ENCODE measurements around the gene PCDHGA1.

Gene PCDHGA1

GRCh38 chr5:141527426-141527825 is 197.1 kb downstream of the PCDHGA1 start:
- TF ChIP-seq, protein P1, sequence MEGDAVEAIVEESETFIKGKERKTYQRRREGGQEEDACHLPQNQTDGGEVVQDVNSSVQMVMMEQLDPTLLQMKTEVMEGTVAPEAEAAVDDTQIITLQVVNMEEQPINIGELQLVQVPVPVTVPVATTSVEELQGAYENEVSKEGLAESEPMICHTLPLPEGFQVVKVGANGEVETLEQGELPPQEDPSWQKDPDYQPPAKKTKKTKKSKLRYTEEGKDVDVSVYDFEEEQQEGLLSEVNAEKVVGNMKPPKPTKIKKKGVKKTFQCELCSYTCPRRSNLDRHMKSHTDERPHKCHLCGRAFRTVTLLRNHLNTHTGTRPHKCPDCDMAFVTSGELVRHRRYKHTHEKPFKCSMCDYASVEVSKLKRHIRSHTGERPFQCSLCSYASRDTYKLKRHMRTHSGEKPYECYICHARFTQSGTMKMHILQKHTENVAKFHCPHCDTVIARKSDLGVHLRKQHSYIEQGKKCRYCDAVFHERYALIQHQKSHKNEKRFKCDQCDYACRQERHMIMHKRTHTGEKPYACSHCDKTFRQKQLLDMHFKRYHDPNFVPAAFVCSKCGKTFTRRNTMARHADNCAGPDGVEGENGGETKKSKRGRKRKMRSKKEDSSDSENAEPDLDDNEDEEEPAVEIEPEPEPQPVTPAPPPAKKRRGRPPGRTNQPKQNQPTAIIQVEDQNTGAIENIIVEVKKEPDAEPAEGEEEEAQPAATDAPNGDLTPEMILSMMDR (conservative IDR thresholded peaks at IDR 0.05; ENCODE audit: low read depth, low read length), result no peak
- no peak overlapping the region for H3K4me3 ChIP-seq (ENCODE audit: low read depth, low read length)
- DNase-seq (ENCODE audit: low read depth), result no peak

DNA sequence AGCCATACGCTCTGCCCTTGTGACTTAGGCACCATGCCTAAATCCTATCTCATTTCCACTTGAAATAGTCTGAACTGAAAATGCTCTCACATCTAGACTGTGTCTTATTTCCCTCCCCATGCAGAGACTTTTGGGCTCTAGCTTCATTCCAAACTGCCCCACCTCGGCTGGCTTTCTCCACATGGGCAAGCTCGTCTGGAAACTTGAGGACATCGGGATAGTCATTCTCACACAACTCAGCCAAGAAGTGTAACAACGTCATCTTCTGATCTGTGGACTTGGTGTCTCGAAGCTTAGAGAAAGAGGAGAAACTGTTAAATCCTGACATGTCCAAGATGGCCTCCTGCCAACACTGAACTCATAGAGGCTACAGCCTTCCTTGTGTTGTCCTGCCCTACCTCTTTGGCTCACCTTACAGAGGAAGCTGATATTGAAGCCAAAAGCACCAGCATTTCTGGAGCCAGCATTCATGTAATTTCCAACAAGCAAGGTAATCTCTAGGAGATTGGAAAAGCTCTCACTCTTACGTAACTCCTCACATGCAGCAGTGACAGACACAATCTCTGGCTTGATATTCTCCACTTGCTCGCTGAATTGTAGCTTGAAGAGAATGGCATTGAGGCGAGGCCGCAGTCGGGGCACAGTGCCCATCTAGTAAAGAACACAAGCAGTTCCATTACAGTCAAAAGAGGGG is 198.1 kb downstream of the PCDHGA1 start:
- DNase-seq (ENCODE audit: low read depth), result no peak
- H3K4me3 ChIP-seq (ENCODE audit: low read depth, low read length), result no peak overlapping the region
- TF ChIP-seq, protein P1 (conservative IDR thresholded peaks at IDR 0.05; ENCODE audit: low read depth, low read length), result no peak

DNA sequence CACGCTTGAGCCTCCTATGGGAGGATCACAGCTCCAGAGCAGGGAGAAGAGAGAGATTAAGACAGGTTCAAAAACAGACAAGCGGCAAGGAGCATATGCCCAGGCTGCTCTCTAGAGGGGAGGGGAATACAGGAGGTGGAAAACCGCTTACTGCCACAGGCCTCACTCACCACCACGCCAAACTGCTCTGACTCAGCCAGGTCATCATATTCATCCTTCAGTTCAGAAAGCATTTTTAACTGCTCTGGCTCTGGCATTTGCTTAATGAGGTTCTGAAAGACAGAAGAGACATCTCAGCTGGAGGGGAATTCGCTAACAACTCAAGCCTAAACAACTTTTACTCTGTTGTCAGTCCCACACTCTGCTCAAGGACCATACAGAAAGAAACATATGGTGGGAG is 198.7 kb downstream of the PCDHGA1 start:
- TF ChIP-seq, protein P1 (conservative IDR thresholded peaks at IDR 0.05; ENCODE audit: low read depth, low read length), result no peak
- H3K4me3 ChIP-seq (ENCODE audit: low read depth, low read length), result no peak overlapping the region
- peak; percentile 82 for DNase-seq (ENCODE audit: low read depth)

- H3K4me3 ChIP-seq (ENCODE audit: low read depth, low read length), result no peak overlapping the region
- TF ChIP-seq, protein P1 (conservative IDR thresholded peaks at IDR 0.05; ENCODE audit: low read depth, low read length), result no peak
- no peak for DNase-seq (ENCODE audit: low read depth)
Measured at GRCh38 chr5:141529873-141530272, 199.6 kb downstream of the PCDHGA1 start.

GRCh38 chr5:141532726-141533125 is 202.4 kb downstream of the PCDHGA1 start:
- H3K4me3 ChIP-seq (ENCODE audit: low read depth, low read length), result no peak overlapping the region
- TF ChIP-seq, protein P1 (conservative IDR thresholded peaks at IDR 0.05; ENCODE audit: low read depth, low read length), result no peak
- DNase-seq (ENCODE audit: low read depth), result no peak

DNA sequence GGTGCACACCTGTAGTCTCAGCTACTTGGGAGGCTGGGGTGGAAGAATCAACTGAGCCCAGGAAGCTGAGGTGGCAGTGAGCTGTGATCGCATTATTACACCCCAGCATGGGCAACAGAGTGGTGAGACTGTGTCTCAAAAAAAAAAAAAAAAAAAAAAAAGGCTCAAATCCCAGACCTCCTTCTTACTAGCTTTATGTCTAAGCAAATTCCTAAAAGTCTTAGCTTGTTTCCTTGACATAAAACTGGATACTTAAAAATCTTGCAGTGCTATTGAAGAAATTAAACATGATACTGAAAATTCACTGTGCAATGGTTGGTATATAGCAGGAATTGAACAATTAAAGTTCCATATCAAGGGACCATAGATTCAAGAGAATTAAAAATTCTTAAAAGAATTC is 203.6 kb downstream of the PCDHGA1 start:
- H3K4me3 ChIP-seq (ENCODE audit: low read depth, low read length), result no peak overlapping the region

More for the DNA sequence above, 203.6 kb downstream of the PCDHGA1 start:
- TF ChIP-seq, protein P1 (conservative IDR thresholded peaks at IDR 0.05; ENCODE audit: low read depth, low read length), result no peak
- DNase-seq (ENCODE audit: low read depth), result no peak
